Measurements from ENCODE around the gene C1orf116. TPM values are rescaled to one million over a fixed set of nuclear protein-coding genes. Genes with fewer than 3 reads are reported as not detected.

C1orf116 gene
- total RNA-seq (2022) (8.7 and 10.4 TPM in 2 replicates), Bru-seq, nascent RNA (percentile 86 among the genes with signal in this experiment), BruChase-seq, experiment 1, labeled RNA remaining after a 2-hour chase (percentile 79 among the genes with signal in this experiment), BruChase-seq, experiment 2, labeled RNA remaining after a 6-hour chase (percentile 55 among the genes with signal in this experiment)
- long read RNA-seq, full-length matches to known transcripts: 10 of 22 reads
- long read RNA-seq, partial matches to known transcripts: 2 of 22 reads
- long read RNA-seq, other reads (novel, unspliced or antisense): 10 of 22 reads

- Mint-ChIP-seq H3K27me3 (ENCODE audit: insufficient read depth, unreplicated experiment) (no peaks in the 10 kb centered on the region), H3K4me3 (ENCODE audit: unreplicated experiment) (peak within 1 kb of the TSS; percentile 78), H3K4me1 (ENCODE audit: low read depth, unreplicated experiment) (peaks cover 36% of the 10 kb centered on the region), H3K9me3 (ENCODE audit: unreplicated experiment) (no peaks in the 10 kb centered on the region), H3K36me3 (ENCODE audit: insufficient read depth, unreplicated experiment) (peaks cover 1% of the 10 kb centered on the region), H3K27ac (ENCODE audit: unreplicated experiment) (peak within 1 kb of the TSS; percentile 88)
- peak; percentile 89 to 93 for DNase-seq
- no peak for TF ChIP-seq CTCF (IDR thresholded peaks at IDR 0.05; ENCODE audit: insufficient read depth in 1 of 2, low read depth in 1 of 2, low read length in 1 of 2, severe bottlenecking in 1 of 2, unreplicated experiment in 1 of 2)
- ChIA-PET CTCF (interaction anchor here (0.6 to 1.8 kb wide), 12 partner anchors 8 to 372 kb away, joined by 3 to 15 read pairs (median 4); partner anchors contain the start of gene PFKFB2), POLR2A (interaction anchor here (0.6 to 3.8 kb wide), 10 partner anchors 8 to 1744 kb away, joined by 3 to 39 read pairs (median 6); partner anchors contain the start of genes CD55, PFKFB2 and YOD1)
- Histone ChIP-seq H3K4me1 (peaks cover 51% of the 10 kb centered on the region), H3K36me3 (ENCODE audit: control insufficient read depth, insufficient read depth, low read length) (no peaks in the 10 kb centered on the region), H3K4me3 (ENCODE audit: low read depth, low read length) (peak within 1 kb of the TSS; percentile 41), H3K27me3 (replicated peaks; ENCODE audit: control insufficient read depth, insufficient read depth, low read length) (no peaks in the 10 kb centered on the region), H3K9me3 (no peaks in the 10 kb centered on the region)
- no TSS peak for BruUV-seq (replicated peaks)
- intact Hi-C loops (cut with micrococcal nuclease; ENCODE audit: unreplicated experiment): loop anchor here (1.0 to 2.0 kb wide), 2 partner anchors 12 to 18 kb away; partner anchors contain the start of gene YOD1
These were observed at the start of gene C1orf116 for GRCh38 chr1:207032528-207033017. TSS of gene C1orf116 (minus strand) at chr1:207032756. CDS start at chr1:207027598, 5,158 bp downstream.

- peaks cover 6% of the 10 kb centered on the region for H3K36me3 Mint-ChIP-seq (ENCODE audit: insufficient read depth, unreplicated experiment)
- DNase-seq: no peak
- ChIA-PET CTCF (no interaction called here), POLR2A (no interaction called here)
- Histone ChIP-seq H3K9me3 (no peaks in the 10 kb centered on the region), H3K4me1 (peaks cover 34% of the 10 kb centered on the region), H3K27me3 (replicated peaks; ENCODE audit: control insufficient read depth, insufficient read depth, low read length) (no peaks in the 10 kb centered on the region), H3K4me3 (ENCODE audit: low read depth, low read length) (no peak overlapping the region), H3K36me3 (ENCODE audit: control insufficient read depth, insufficient read depth, low read length) (no peaks in the 10 kb centered on the region)
- H3K4me1 Mint-ChIP-seq (ENCODE audit: low read depth, unreplicated experiment): peaks cover 33% of the 10 kb centered on the region
- no TSS peak for BruUV-seq (replicated peaks)
- H3K27ac Mint-ChIP-seq (ENCODE audit: unreplicated experiment): no peak overlapping the region
- H3K9me3 Mint-ChIP-seq (ENCODE audit: unreplicated experiment): no peaks in the 10 kb centered on the region
- TF ChIP-seq CTCF (IDR thresholded peaks at IDR 0.05; ENCODE audit: insufficient read depth in 1 of 2, low read depth in 1 of 2, low read length in 1 of 2, severe bottlenecking in 1 of 2, unreplicated experiment in 1 of 2): no peak
- intact Hi-C loops (cut with micrococcal nuclease; ENCODE audit: unreplicated experiment): loop anchor here (5.0 kb wide), 1 partner anchor 255 kb away; no protein-coding TSS in a partner anchor
- no peaks in the 10 kb centered on the region for H3K27me3 Mint-ChIP-seq (ENCODE audit: insufficient read depth, unreplicated experiment)
- H3K4me3 Mint-ChIP-seq (ENCODE audit: unreplicated experiment): no peak overlapping the region
These were observed 49.2 kb upstream of the C1orf116 start for GRCh38 chr1:207081806-207082205.

GRCh38 chr1:207081088-207081487, 48.5 kb upstream of the C1orf116 start:
- H3K27me3 Mint-ChIP-seq (ENCODE audit: insufficient read depth, unreplicated experiment): no peaks in the 10 kb centered on the region
- Histone ChIP-seq H3K4me1 (peaks cover 27% of the 10 kb centered on the region), H3K4me3 (ENCODE audit: low read depth, low read length) (no peak overlapping the region), H3K27me3 (replicated peaks; ENCODE audit: control insufficient read depth, insufficient read depth, low read length) (no peaks in the 10 kb centered on the region), H3K36me3 (ENCODE audit: control insufficient read depth, insufficient read depth, low read length) (no peaks in the 10 kb centered on the region), H3K9me3 (no peaks in the 10 kb centered on the region)
- no peak overlapping the region for H3K27ac Mint-ChIP-seq (ENCODE audit: unreplicated experiment)
- ChIA-PET POLR2A (no interaction called here), CTCF (no interaction called here)
- BruUV-seq (replicated peaks): no TSS peak
- intact Hi-C loops (cut with micrococcal nuclease; ENCODE audit: unreplicated experiment): loop anchor here (5.0 kb wide), 1 partner anchor 256 kb away; no protein-coding TSS in a partner anchor
- peaks cover 28% of the 10 kb centered on the region for H3K4me1 Mint-ChIP-seq (ENCODE audit: low read depth, unreplicated experiment)
- TF ChIP-seq CTCF (IDR thresholded peaks at IDR 0.05; ENCODE audit: insufficient read depth in 1 of 2, low read depth in 1 of 2, low read length in 1 of 2, severe bottlenecking in 1 of 2, unreplicated experiment in 1 of 2): no peak
- no peak overlapping the region for H3K4me3 Mint-ChIP-seq (ENCODE audit: unreplicated experiment)
- peaks cover 6% of the 10 kb centered on the region for H3K36me3 Mint-ChIP-seq (ENCODE audit: insufficient read depth, unreplicated experiment)
- no peak for DNase-seq
- H3K9me3 Mint-ChIP-seq (ENCODE audit: unreplicated experiment): no peaks in the 10 kb centered on the region
